ENCODE measurements around the gene PAPPA2. TPM values are rescaled to one million over a fixed set of nuclear protein-coding genes. Genes with fewer than 3 reads are reported as not detected.

PAPPA2 gene
- total RNA-seq, 4 donors from 2014 or later, result under 0.01 to 3.1 (median 0.45) TPM

DNA sequence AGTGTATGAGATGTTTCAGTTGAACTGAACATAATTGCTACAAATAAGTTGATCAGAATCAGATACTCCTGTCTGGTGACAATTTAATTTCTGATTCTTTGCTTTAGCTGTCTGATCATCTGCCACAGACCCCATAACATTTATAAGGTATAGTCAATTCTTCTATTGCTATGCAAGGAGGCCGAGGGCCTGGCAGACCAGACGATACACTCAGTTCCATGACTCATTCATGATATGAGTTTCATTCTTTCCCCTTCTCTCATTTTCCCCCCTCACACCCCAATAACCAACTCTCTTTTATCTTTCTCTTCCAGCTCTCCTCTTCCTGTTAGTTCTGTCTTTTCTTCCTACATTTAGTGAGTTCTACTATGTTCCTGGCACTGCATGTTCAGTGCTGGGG lies 236.8 kb downstream of the PAPPA2 start:
- no peaks in the 10 kb centered on the region for H3K4me1 ChIP-seq
- H3K9me3 ChIP-seq, result no peaks in the 10 kb centered on the region
- no peaks in the 10 kb centered on the region for H3K36me3 ChIP-seq
- whole genome bisulfite sequencing, result 90% methylated on average over 2 of the region's 2 CpGs
- H3K4me3 ChIP-seq, result no peak overlapping the region
- intact Hi-C loops (cut with DNase I), result loop anchor here (10.0 kb wide), 1 partner anchor 325 kb away; no protein-coding TSS in a partner anchor
- H3K27me3 ChIP-seq, result no peaks in the 10 kb centered on the region
- no peak for DNase-seq (ENCODE audit: extremely low spot score)
- no peak for TF ChIP-seq EP300 (IDR thresholded peaks at IDR 0.05)
- no peak for TF ChIP-seq POLR2A (IDR thresholded peaks at IDR 0.05; ENCODE audit: low read depth)
- no peak for TF ChIP-seq CTCF (IDR thresholded peaks at IDR 0.05)
- TF ChIP-seq POLR2AphosphoS5 (IDR thresholded peaks at IDR 0.05), result no peak
- no peak overlapping the region for H3K27ac ChIP-seq (replicated peaks in 1 of 4)

- 91% methylated on average over 3 of the region's 3 CpGs for WGBS
- no peak overlapping the region for H3K4me3 ChIP-seq
- DNase-seq (ENCODE audit: extremely low spot score), result no peak
- intact Hi-C loops (cut with DNase I), result no loop called here
- no peaks in the 10 kb centered on the region for H3K27me3 ChIP-seq
- H3K9me3 ChIP-seq, result no peaks in the 10 kb centered on the region
- H3K4me1 ChIP-seq, result no peaks in the 10 kb centered on the region
- no peak overlapping the region for H3K27ac ChIP-seq (replicated peaks in 1 of 4)
- TF ChIP-seq POLR2AphosphoS5 (IDR thresholded peaks at IDR 0.05) (no peak), EP300 (IDR thresholded peaks at IDR 0.05) (no peak), POLR2A (IDR thresholded peaks at IDR 0.05; ENCODE audit: low read depth) (no peak), CTCF (IDR thresholded peaks at IDR 0.05) (no peak)
- H3K36me3 ChIP-seq, result no peaks in the 10 kb centered on the region
Observed at GRCh38 chr1:176701151-176701866, 238.3 kb downstream of the PAPPA2 start.

GRCh38 chr1:176702901-176703300 lies 239.9 kb downstream of the PAPPA2 start:
- H3K27me3 ChIP-seq, result no peaks in the 10 kb centered on the region
- H3K27ac ChIP-seq (replicated peaks in 1 of 4), result no peak overlapping the region
- no peak for DNase-seq (ENCODE audit: extremely low spot score)
- no peaks in the 10 kb centered on the region for H3K36me3 ChIP-seq
- TF ChIP-seq CTCF (IDR thresholded peaks at IDR 0.05), result no peak
- TF ChIP-seq POLR2A (IDR thresholded peaks at IDR 0.05; ENCODE audit: low read depth), result no peak
- TF ChIP-seq EP300 (IDR thresholded peaks at IDR 0.05), result no peak
- TF ChIP-seq POLR2AphosphoS5 (IDR thresholded peaks at IDR 0.05), result no peak
- H3K9me3 ChIP-seq, result no peaks in the 10 kb centered on the region
- no peak overlapping the region for H3K4me3 ChIP-seq
- intact Hi-C loops (cut with DNase I), result no loop called here
- no peaks in the 10 kb centered on the region for H3K4me1 ChIP-seq
- WGBS, result 86% methylated on average over 3 of the region's 3 CpGs

DNA sequence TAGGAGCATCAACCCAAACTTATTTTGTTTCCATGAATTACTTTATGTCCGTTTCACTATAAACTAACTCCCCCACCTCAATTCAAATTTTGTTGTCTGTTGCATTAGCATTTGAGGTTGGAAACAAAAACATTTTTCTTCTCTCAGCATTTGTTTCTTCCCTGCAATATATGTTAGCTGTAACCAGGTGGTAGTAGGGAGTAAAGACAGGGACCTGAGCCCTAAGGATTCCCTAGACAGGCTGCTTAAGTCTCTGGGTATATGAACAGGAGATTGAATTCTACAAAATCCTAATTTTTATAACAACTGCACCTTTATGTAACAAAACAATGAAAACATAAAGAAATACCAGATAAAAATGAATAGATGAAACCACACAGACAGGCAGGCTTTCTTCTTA lies 242.6 kb downstream of the PAPPA2 start:
- no peak for DNase-seq (ENCODE audit: extremely low spot score)
- Histone ChIP-seq H3K27ac (replicated peaks in 1 of 4) (no peak overlapping the region), H3K36me3 (no peaks in the 10 kb centered on the region), H3K9me3 (no peaks in the 10 kb centered on the region), H3K27me3 (no peaks in the 10 kb centered on the region), H3K4me3 (no peak overlapping the region), H3K4me1 (no peaks in the 10 kb centered on the region)
- intact Hi-C loops (cut with DNase I), result no loop called here
- WGBS, result 89% methylated on average over 1 of the region's 1 CpG
- TF ChIP-seq POLR2A (IDR thresholded peaks at IDR 0.05; ENCODE audit: low read depth), result no peak
- no peak for TF ChIP-seq EP300 (IDR thresholded peaks at IDR 0.05)
- no peak for TF ChIP-seq POLR2AphosphoS5 (IDR thresholded peaks at IDR 0.05)
- TF ChIP-seq CTCF (IDR thresholded peaks at IDR 0.05), result no peak

Data from esophagus muscularis mucosa (tissue), 4 donors.